ENCODE data around the gene PSMC5. TPM values are rescaled to one million over a fixed set of nuclear protein-coding genes. Genes with fewer than 3 reads are reported as not detected.
"Not testable (repeated sequence)": the region's sequence is repeated elsewhere in the genome, so short reads cannot be mapped to it uniquely, and the experiment has no call there.

Gene PSMC5
- total RNA-seq, 1 donor from 2014 or later = 116 TPM

GRCh38 chr17:63859257-63859656, 32.0 kb downstream of the PSMC5 start:
- Histone ChIP-seq H3K4me2 (ENCODE audit: low read length) (no peak overlapping the region), H3K9me3 (ENCODE audit: insufficient read depth, low read depth, low read length) (no peaks in the 10 kb centered on the region), H3K36me3 (ENCODE audit: insufficient read depth, low read length) (no peaks in the 10 kb centered on the region), H4K20me1 (ENCODE audit: insufficient read depth, low read length) (no peaks in the 10 kb centered on the region), H3K4me1 (ENCODE audit: insufficient read depth, low read length) (no peaks in the 10 kb centered on the region), H3K27me3 (ENCODE audit: insufficient read depth, low read length) (peaks cover 18% of the 10 kb centered on the region), H2AFZ (ENCODE audit: low read depth, low read length) (no peak overlapping the region), H3K9ac (ENCODE audit: low read length) (no peak overlapping the region), H3K4me3 (ENCODE audit: insufficient read depth, low read depth, low read length) (no peak overlapping the region), H3K79me2 (ENCODE audit: insufficient read depth, low read length) (no peaks in the 10 kb centered on the region), H3K27ac (ENCODE audit: low read depth, low read length) (no peak overlapping the region)
- DNase-seq (ENCODE audit: low read depth) (no peak), FAIRE-seq (no peak)
- H3K4me1 Mint-ChIP-seq (ENCODE audit: low read depth, unreplicated experiment) = no peaks in the 10 kb centered on the region
- H3K9me3 Mint-ChIP-seq (ENCODE audit: unreplicated experiment) = no peaks in the 10 kb centered on the region
- H3K27me3 Mint-ChIP-seq (ENCODE audit: low read depth, unreplicated experiment) = peaks cover 41% of the 10 kb centered on the region
- H3K4me3 Mint-ChIP-seq (ENCODE audit: unreplicated experiment) = no peak overlapping the region
- TF ChIP-seq, protein P1, sequence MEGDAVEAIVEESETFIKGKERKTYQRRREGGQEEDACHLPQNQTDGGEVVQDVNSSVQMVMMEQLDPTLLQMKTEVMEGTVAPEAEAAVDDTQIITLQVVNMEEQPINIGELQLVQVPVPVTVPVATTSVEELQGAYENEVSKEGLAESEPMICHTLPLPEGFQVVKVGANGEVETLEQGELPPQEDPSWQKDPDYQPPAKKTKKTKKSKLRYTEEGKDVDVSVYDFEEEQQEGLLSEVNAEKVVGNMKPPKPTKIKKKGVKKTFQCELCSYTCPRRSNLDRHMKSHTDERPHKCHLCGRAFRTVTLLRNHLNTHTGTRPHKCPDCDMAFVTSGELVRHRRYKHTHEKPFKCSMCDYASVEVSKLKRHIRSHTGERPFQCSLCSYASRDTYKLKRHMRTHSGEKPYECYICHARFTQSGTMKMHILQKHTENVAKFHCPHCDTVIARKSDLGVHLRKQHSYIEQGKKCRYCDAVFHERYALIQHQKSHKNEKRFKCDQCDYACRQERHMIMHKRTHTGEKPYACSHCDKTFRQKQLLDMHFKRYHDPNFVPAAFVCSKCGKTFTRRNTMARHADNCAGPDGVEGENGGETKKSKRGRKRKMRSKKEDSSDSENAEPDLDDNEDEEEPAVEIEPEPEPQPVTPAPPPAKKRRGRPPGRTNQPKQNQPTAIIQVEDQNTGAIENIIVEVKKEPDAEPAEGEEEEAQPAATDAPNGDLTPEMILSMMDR (IDR thresholded peaks at IDR 0.05; ENCODE audit: insufficient read depth, low read depth, low read length) = no peak
- TF ChIP-seq EZH2 (IDR thresholded peaks at IDR 0.05; ENCODE audit: insufficient read depth, low read length) = no peak
- H3K36me3 Mint-ChIP-seq (ENCODE audit: low read depth, unreplicated experiment) = no peaks in the 10 kb centered on the region
- H3K27ac Mint-ChIP-seq (ENCODE audit: unreplicated experiment) = no peak overlapping the region

DNA sequence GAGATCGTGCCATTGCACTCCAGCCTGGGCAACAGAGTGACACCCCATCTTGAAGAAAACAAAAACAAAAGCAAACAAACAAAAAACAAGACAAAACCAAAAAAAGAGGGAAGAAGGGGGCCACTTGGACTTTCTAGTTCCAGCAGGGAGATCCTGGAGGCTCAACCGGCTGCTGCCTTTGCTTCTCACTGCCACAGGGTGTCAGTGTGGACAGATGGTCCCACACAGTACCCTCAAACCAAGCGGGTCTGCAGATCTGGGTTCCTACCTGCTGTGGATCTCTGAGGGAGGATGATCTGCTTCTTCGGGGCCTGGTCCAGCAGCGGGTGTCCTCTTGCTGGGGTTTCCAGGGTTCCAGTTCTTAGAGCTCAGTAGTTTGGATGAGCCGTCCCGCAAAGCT, 39.4 kb downstream of the PSMC5 start:
- not testable (repeated sequence) for FAIRE-seq; H3K4me3 ChIP-seq (ENCODE audit: insufficient read depth, low read depth, low read length); H3K36me3 ChIP-seq (ENCODE audit: insufficient read depth, low read length); H3K27ac ChIP-seq (ENCODE audit: low read depth, low read length); H3K4me2 ChIP-seq (ENCODE audit: low read length); H3K9ac ChIP-seq (ENCODE audit: low read length); H3K36me3 Mint-ChIP-seq (ENCODE audit: low read depth, unreplicated experiment); H3K27ac Mint-ChIP-seq (ENCODE audit: unreplicated experiment); H3K79me2 ChIP-seq (ENCODE audit: insufficient read depth, low read length); H3K9me3 ChIP-seq (ENCODE audit: insufficient read depth, low read depth, low read length); H3K27me3 Mint-ChIP-seq (ENCODE audit: low read depth, unreplicated experiment); DNase-seq (ENCODE audit: low read depth); H4K20me1 ChIP-seq (ENCODE audit: insufficient read depth, low read length); H3K4me3 Mint-ChIP-seq (ENCODE audit: unreplicated experiment); H3K9me3 Mint-ChIP-seq (ENCODE audit: unreplicated experiment); H2AFZ ChIP-seq (ENCODE audit: low read depth, low read length); H3K4me1 ChIP-seq (ENCODE audit: insufficient read depth, low read length); H3K27me3 ChIP-seq (ENCODE audit: insufficient read depth, low read length)
- peaks cover 18% of the 10 kb centered on the region for H3K4me1 Mint-ChIP-seq (ENCODE audit: low read depth, unreplicated experiment)
- TF ChIP-seq, protein P1 (IDR thresholded peaks at IDR 0.05; ENCODE audit: insufficient read depth, low read depth, low read length) = peak; percentile 9

DNA sequence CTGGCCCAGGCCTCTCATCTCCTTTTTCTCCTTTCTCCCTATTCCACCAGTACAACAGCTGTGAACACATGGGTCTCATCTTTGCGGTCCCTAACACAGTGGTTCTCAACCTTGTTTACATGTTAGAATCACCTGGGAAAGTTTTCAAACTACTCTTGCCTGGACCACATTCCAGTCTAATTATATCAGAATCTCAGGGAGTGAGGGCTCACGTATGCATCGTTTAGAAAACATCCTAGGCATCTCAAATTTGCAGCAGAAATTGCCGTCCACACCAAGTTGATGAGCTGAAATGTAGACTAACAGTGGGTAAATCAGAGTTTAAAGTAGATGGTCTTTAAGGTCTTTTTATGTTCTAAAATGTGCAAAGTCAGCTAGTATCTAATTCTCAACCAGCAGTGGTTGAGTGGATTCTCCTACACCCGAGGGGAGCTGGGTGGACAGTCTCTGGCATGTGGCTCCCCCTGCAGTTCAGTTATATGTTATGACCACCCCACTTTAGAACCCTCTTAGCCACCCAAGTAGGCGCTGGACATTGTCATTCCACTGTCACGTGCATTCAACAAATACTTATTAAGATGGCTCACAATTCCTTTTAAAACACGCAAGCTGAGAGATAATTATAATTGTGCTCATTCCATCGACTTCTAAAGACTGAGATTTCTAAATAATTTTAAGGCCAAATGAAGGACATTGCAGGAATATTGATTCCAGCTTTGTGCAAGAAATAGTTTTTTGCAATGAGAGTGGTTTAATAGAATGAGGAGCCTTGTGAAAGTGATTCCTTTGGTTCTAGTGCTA, 42.5 kb downstream of the PSMC5 start:
- H3K4me3 ChIP-seq (ENCODE audit: insufficient read depth, low read depth, low read length); H3K4me1 ChIP-seq (ENCODE audit: insufficient read depth, low read length); H3K4me2 ChIP-seq (ENCODE audit: low read length); FAIRE-seq; H3K4me3 Mint-ChIP-seq (ENCODE audit: unreplicated experiment); H3K27me3 ChIP-seq (ENCODE audit: insufficient read depth, low read length); H3K36me3 ChIP-seq (ENCODE audit: insufficient read depth, low read length); H4K20me1 ChIP-seq (ENCODE audit: insufficient read depth, low read length); H3K9me3 ChIP-seq (ENCODE audit: insufficient read depth, low read depth, low read length); H3K79me2 ChIP-seq (ENCODE audit: insufficient read depth, low read length); H3K9me3 Mint-ChIP-seq (ENCODE audit: unreplicated experiment); H3K9ac ChIP-seq (ENCODE audit: low read length); H2AFZ ChIP-seq (ENCODE audit: low read depth, low read length); H3K36me3 Mint-ChIP-seq (ENCODE audit: low read depth, unreplicated experiment); H3K27me3 Mint-ChIP-seq (ENCODE audit: low read depth, unreplicated experiment); H3K27ac ChIP-seq (ENCODE audit: low read depth, low read length): not testable (repeated sequence)
- Mint-ChIP-seq H3K4me1 (ENCODE audit: low read depth, unreplicated experiment) (peaks cover 18% of the 10 kb centered on the region), H3K27ac (ENCODE audit: unreplicated experiment) (peak overlapping the region; percentile 77)
- DNase-seq (ENCODE audit: low read depth) = peak; percentile 25

GRCh38 chr17:63870292-63870665, 43.0 kb downstream of the PSMC5 start:
- not testable (repeated sequence) for H3K27me3 ChIP-seq (ENCODE audit: insufficient read depth, low read length); H3K4me2 ChIP-seq (ENCODE audit: low read length); H3K9me3 ChIP-seq (ENCODE audit: insufficient read depth, low read depth, low read length); H4K20me1 ChIP-seq (ENCODE audit: insufficient read depth, low read length); H3K36me3 Mint-ChIP-seq (ENCODE audit: low read depth, unreplicated experiment); H3K4me3 ChIP-seq (ENCODE audit: insufficient read depth, low read depth, low read length); H3K27ac ChIP-seq (ENCODE audit: low read depth, low read length); H3K4me1 ChIP-seq (ENCODE audit: insufficient read depth, low read length); H3K9me3 Mint-ChIP-seq (ENCODE audit: unreplicated experiment); DNase-seq (ENCODE audit: low read depth); H3K36me3 ChIP-seq (ENCODE audit: insufficient read depth, low read length); H3K27me3 Mint-ChIP-seq (ENCODE audit: low read depth, unreplicated experiment); H3K9ac ChIP-seq (ENCODE audit: low read length); H3K79me2 ChIP-seq (ENCODE audit: insufficient read depth, low read length); H2AFZ ChIP-seq (ENCODE audit: low read depth, low read length); H3K4me3 Mint-ChIP-seq (ENCODE audit: unreplicated experiment); FAIRE-seq
- Mint-ChIP-seq H3K4me1 (ENCODE audit: low read depth, unreplicated experiment) (peaks cover 18% of the 10 kb centered on the region), H3K27ac (ENCODE audit: unreplicated experiment) (peak overlapping the region; percentile 14)
